IPS DF 6.9 (cell line): Measurements from ENCODE around the gene GRN.

Experiments
- DNase-seq: peaks from one replicate; pipeline ENCODE4 v3.0.0-alpha.2; 2013; ENCODE audit warnings: low read depth, low spot score
- H3K27ac ChIP-seq: one replicate; pipeline ENCODE4 v1.5.1; 2013; ENCODE audit warnings: low read length, control low read depth
- H3K27me3 ChIP-seq: 2 replicates; pipeline ENCODE4 v1.6.1; 2013; ENCODE audit warnings: mild to moderate bottlenecking, low read length; ENCODE audit not compliant: control insufficient read depth, insufficient read depth
- H3K36me3 ChIP-seq: 2 replicates; pipeline ENCODE4 v1.6.1; 2013; ENCODE audit warnings: low read length; ENCODE audit not compliant: control insufficient read depth, insufficient read depth
- H3K4me1 ChIP-seq: 2 replicates; pipeline ENCODE4 v1.6.1; 2013; ENCODE audit warnings: low read length; ENCODE audit not compliant: control insufficient read depth, insufficient read depth
- H3K4me3 ChIP-seq: 2 replicates; pipeline ENCODE4 v1.5.1; 2013; ENCODE audit warnings: mild to moderate bottlenecking, low read length
- H3K9me3 ChIP-seq: 2 replicates; pipeline ENCODE4 v1.6.1; 2013; ENCODE audit warnings: low read length, inconsistent platforms; ENCODE audit not compliant: control insufficient read depth, insufficient read depth
- WGBS: extraction: QIAGEN DNeasy Blood & Tissue Kit; methylation state at CpG from one replicate; pipeline ENCODE4 v1.1.7; 2013; ENCODE audit warnings: mixed read lengths, missing lambda C conversion rate; ENCODE audit not compliant: insufficient read length, insufficient coverage; 5-methylcytosine and 5-hydroxymethylcytosine counted together

The GRN gene

DNA sequence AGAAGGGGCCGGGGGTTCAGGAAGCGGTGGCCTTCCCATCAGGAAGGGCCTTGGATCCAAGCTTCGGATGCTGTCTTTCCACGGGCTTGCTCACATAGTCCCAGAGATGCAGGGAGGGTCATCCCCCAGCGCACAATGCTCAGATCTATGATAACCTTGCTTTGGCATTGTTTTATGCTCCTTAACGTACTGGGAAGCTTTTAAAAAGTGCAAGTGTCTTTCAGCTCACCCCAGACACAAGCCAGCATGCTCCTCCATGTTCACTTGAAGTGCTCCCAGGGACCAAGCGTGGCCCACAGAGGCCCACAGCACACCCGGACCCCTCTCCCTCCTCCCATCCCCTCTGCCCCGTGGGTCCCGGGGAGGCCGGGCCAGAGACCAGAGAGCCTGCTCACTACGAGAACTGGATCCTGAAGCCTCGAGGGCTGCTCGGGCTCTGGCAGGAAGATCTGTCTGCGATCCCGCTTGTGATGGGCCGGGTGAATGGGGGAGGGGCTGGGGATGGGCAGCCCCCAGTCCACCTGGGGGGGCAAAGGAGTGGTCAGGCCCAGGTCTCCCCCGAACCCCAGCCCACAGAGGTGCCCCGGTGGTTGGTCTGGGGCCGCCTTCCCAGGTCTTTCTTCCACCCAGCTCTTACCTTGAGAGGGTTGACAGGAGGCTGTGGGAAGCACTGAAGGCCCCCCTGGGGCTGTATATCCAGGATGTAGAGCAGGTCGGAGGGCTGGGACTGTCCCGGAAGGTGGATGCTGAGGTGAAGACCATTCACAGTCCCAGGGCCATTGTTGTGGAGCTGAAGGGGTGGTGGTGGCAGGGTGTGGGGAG is 30.3 kb downstream of the GRN start:
- peaks cover 5% of the 10 kb centered on the region; the same call in 1 of the 2 replicates for H3K4me1 ChIP-seq
- DNase-seq, result no peak

DNA sequence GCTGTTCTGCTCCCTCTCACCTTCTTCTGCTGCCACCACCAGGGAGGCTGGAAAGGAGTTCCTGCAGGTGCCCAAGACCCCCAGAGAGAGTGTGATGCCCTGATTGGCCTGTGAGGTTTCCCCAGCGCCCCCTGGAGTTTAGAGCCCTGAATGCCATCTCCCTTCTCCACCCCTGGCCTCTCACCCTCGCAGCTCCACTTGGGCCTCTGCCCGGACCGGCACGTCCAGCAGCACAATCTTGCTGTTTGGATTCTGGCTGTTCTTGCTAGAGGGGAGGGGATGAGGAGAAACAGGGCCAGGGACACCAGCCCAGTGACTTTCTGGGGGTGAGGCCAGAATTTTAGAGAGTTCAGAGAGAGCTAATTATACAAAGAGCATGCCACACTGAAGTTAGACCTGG is 31.0 kb downstream of the GRN start:
- DNase-seq, result no peak
- no peaks in the 10 kb centered on the region for H3K9me3 ChIP-seq
- H3K4me1 ChIP-seq, result peaks cover 5% of the 10 kb centered on the region; the same call in 1 of the 2 replicates
- no peaks in the 10 kb centered on the region for H3K27me3 ChIP-seq
- no peak overlapping the region for H3K27ac ChIP-seq
- no peak overlapping the region for H3K4me3 ChIP-seq
- H3K36me3 ChIP-seq, result no peaks in the 10 kb centered on the region
- WGBS, result no CpG with 5 or more reads among the region's 5 CpGs

More for the DNA sequence above, 30.3 kb downstream of the GRN start:
- no peaks in the 10 kb centered on the region for H3K36me3 ChIP-seq
- WGBS, result no CpG with 5 or more reads among the region's 22 CpGs
- H3K27me3 ChIP-seq, result no peaks in the 10 kb centered on the region
- H3K4me3 ChIP-seq, result no peak overlapping the region; the same call in 1 of the 2 replicates
- H3K9me3 ChIP-seq, result no peaks in the 10 kb centered on the region
- H3K27ac ChIP-seq, result no peak overlapping the region

DNA sequence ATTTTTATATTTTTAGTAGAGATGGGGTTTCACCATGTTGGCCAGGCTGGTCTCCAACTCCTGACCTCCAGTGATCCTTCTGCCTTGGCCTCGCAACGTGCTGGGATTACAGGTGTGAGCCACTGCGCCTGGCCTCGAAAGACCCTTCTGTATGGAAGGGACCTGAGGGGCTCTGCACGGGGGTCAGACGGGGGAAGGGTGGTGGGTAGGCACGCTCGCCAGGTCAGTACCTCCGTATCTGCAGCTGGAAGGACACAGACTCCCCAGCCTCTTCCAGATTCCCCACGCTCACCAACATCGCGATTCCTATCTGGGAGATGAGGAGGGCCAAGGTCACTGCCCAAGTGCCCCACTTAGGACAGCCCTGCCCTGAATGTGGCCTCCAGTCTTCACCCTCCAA is 31.7 kb downstream of the GRN start:
- DNase-seq, result no peak
- Histone ChIP-seq H3K27ac (no peak overlapping the region), H3K36me3 (no peaks in the 10 kb centered on the region), H3K9me3 (no peaks in the 10 kb centered on the region), H3K4me3 (no peak overlapping the region), H3K27me3 (no peaks in the 10 kb centered on the region), H3K4me1 (peaks cover 5% of the 10 kb centered on the region; the same call in 1 of the 2 replicates)
- WGBS, result no CpG with 5 or more reads among the region's 12 CpGs

DNA sequence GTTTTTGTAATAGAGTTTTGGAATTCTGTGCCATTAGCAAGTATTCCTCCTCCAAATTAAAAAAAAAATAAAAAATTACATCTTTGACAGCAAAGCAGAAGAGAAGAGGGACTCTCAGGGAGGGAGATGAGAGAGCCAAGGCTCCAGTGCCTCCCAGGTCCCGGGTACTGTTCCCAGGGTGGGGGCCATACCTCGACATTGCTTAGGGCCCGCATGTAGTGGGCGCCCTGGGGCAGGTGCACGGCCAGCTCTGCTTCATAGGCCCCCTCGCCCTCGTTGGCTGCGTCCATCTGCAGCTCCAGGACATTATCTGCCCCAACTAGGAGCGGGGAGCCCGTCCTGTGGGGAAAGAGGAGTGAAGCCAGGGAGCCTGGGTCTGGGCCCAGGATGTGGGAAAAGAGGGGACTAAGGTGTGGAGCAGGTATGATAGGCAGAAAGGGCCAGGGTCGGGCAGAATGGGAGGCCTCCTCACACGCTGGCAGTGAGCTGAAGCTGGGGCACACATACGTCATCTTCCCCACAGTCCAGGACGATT is 33.1 kb downstream of the GRN start:
- WGBS, result no CpG with 5 or more reads among the region's 14 CpGs
- no peaks in the 10 kb centered on the region for H3K36me3 ChIP-seq
- no peaks in the 10 kb centered on the region; the same call in 1 of the 2 replicates for H3K27me3 ChIP-seq
- peaks cover 5% of the 10 kb centered on the region; the same call in 1 of the 2 replicates for H3K4me1 ChIP-seq
- H3K4me3 ChIP-seq, result no peak overlapping the region
- DNase-seq, result no peak
- no peaks in the 10 kb centered on the region for H3K9me3 ChIP-seq
- no peak overlapping the region for H3K27ac ChIP-seq

DNA sequence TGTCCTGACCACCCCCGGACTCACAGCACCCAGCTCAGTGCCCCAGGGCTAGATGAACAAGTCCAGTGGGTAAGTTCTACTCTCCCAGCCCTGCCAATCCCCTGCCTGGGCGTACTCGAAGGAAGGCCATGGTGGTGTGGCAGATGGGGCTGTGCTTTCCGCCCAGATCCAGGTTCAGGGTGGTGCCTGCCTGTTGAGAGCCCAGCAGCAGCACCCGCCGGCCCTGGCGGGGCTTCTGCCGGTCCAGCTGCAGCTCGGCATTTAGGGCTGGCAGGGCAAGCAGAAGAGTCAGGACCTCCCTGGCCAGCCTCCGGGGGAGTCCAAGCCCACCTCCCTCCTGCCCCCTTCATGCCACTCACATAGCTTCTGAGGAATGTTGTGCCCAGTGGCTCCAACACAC is 34.8 kb downstream of the GRN start:
- Histone ChIP-seq H3K9me3 (no peaks in the 10 kb centered on the region), H3K4me1 (peaks cover 3% of the 10 kb centered on the region; the same call in 1 of the 2 replicates), H3K27me3 (peaks cover 6% of the 10 kb centered on the region), H3K36me3 (no peaks in the 10 kb centered on the region), H3K4me3 (no peak overlapping the region), H3K27ac (no peak overlapping the region)
- DNase-seq, result no peak
- WGBS, result no CpG with 5 or more reads among the region's 10 CpGs

DNA sequence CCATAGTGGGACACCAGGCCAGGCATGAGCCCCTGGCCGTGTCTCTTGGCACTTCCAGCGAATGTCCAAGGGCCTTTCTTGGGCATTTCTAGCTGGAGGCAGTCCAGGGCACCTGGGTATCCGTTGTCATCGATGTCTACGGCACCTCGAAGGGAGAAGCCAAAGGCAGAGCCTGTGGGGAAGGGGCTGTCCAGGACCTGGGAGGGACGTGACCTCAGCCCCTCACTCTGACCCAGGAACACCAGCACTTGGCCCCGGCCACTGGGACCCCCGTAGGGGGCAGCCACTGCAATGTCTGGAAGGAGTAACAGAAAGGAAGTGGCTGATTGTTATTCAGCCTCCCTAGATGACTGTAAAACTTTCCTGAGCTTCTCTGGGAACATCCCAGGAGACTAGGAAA is 35.7 kb downstream of the GRN start:
- H3K4me1 ChIP-seq, result no peaks in the 10 kb centered on the region
- H3K27ac ChIP-seq, result no peak overlapping the region
- no peaks in the 10 kb centered on the region for H3K36me3 ChIP-seq
- no peak overlapping the region for H3K4me3 ChIP-seq
- H3K9me3 ChIP-seq, result no peaks in the 10 kb centered on the region
- no peak for DNase-seq
- H3K27me3 ChIP-seq, result peaks cover 6% of the 10 kb centered on the region
- no CpG with 5 or more reads among the region's 9 CpGs for WGBS

DNA sequence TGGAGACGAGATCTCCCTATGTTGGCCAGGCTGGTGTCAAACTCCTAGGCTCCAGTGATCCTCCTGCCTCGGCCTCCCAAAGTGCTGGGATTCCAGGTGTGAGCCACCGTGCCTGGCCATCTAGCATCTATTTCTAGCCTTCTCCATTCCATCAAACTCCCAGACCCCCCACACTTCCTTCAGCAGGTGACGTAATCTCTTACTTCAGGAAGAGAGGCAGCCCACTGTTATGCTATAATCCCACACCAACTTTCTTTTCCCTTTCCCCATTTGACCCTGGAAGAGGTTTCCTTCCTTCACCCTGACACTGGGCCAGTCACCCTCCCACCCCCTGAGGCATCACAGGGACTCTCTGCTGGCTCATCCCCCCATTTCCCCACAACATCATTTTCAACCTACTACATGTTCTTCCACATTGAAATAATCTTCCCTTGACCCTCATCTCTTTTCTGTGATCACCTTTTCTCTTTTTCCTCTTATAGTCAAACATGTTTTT is 36.8 kb downstream of the GRN start:
- Histone ChIP-seq H3K27ac (no peak overlapping the region), H3K4me3 (no peak overlapping the region), H3K4me1 (no peaks in the 10 kb centered on the region), H3K9me3 (no peaks in the 10 kb centered on the region), H3K36me3 (no peaks in the 10 kb centered on the region), H3K27me3 (peaks cover 6% of the 10 kb centered on the region)
- WGBS, result no CpG with 5 or more reads among the region's 4 CpGs
- no peak for DNase-seq

DNA sequence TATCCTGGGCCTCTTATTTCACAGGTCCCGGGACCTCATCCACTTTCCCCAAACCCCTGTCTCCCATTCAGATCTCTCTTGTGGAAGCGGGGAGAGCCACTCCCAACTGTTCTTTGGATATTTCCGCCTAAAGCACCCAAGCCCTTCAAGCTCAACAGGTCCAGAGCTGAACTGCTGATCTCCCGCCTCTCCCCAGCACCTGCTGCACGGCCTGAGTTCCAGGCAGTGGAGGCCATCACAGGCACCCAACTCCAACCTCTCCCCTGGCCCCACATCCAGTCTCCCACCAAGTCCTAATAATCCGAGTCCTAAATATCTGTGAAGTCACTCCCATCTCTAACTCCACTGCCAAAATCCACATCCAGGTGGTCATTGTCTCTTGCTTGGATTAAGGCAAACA is 37.8 kb downstream of the GRN start:
- Histone ChIP-seq H3K27ac (no peak overlapping the region), H3K36me3 (no peaks in the 10 kb centered on the region), H3K4me3 (no peak overlapping the region), H3K4me1 (no peaks in the 10 kb centered on the region), H3K9me3 (no peaks in the 10 kb centered on the region), H3K27me3 (peaks cover 6% of the 10 kb centered on the region)
- no peak for DNase-seq
- no CpG with 5 or more reads among the region's 6 CpGs for WGBS

DNA sequence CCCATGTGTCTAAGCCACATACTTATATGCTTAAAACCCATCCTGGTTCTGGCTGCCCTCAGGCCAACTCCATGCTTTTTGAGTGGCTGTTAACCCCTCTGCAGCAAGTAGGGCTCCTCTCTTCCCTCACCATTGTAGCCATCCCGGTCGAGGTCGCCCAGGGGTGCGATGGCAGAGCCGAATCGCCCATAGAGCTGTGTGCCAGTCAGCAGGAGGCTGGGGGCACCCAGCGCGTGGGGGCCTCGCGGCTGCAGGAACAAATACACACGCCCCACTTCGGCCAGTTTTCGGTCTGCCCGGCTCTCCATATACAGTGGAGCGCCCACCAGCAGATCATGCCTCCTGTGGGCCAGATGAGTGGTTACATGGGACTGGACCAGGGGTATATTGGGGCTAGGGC is 38.3 kb downstream of the GRN start:
- Histone ChIP-seq H3K4me1 (no peaks in the 10 kb centered on the region), H3K27me3 (peaks cover 6% of the 10 kb centered on the region), H3K9me3 (no peaks in the 10 kb centered on the region), H3K36me3 (no peaks in the 10 kb centered on the region), H3K27ac (no peak overlapping the region), H3K4me3 (no peak overlapping the region)
- no CpG with 5 or more reads among the region's 15 CpGs for WGBS
- DNase-seq, result no peak

DNA sequence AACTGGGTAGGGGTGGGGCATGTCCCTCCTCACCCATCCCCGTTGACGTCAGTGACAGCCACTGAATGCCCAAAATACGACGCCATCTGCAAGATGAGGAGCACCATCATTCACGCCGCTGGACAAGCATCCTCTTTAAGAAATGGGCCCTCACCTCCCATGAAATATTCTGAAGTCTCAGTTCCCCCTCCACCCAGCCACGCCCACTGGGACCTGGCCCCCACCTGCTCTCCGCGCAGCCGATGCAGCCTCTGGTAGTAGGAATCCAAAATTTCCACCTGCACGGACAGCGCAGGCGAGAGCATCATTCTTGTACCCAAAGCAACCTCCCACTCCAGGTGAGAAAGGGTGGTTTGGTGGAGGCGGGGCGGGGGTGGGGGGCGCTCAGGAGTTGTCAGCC is 38.8 kb downstream of the GRN start:
- no peaks in the 10 kb centered on the region for H3K9me3 ChIP-seq
- no peak overlapping the region for H3K27ac ChIP-seq
- H3K4me3 ChIP-seq, result no peak overlapping the region
- H3K4me1 ChIP-seq, result no peaks in the 10 kb centered on the region
- WGBS, result no CpG with 5 or more reads among the region's 16 CpGs
- peaks cover 6% of the 10 kb centered on the region for H3K27me3 ChIP-seq
- no peaks in the 10 kb centered on the region for H3K36me3 ChIP-seq
- no peak for DNase-seq
